C4-2B (cell line): ENCODE data around the gene GRIN1.
"Not testable (repeated sequence)": the region's sequence is repeated elsewhere in the genome, so short reads cannot be mapped to it uniquely, and the experiment has no call there.

Source experiments
- H3K27ac ChIP-seq: fragments of 450-650 bp; 2 replicates; pipeline ENCODE4 v1.5.1; 2017
- ZFX ChIP-seq: fragments of 450-650 bp; IDR thresholded peaks from 2 replicates; pipeline ENCODE4 v1.6.1; 2017
- TF ChIP-seq, protein P1 (sequence below): fragments of 450-650 bp; conservative IDR thresholded peaks from 2 replicates; pipeline ENCODE4 v1.5.1; 2017; ENCODE audit warnings: mild to moderate bottlenecking

Gene GRIN1

GRCh38 chr9:137117269-137117731, 21.7 kb upstream of the GRIN1 start:
- TF ChIP-seq, protein P1, sequence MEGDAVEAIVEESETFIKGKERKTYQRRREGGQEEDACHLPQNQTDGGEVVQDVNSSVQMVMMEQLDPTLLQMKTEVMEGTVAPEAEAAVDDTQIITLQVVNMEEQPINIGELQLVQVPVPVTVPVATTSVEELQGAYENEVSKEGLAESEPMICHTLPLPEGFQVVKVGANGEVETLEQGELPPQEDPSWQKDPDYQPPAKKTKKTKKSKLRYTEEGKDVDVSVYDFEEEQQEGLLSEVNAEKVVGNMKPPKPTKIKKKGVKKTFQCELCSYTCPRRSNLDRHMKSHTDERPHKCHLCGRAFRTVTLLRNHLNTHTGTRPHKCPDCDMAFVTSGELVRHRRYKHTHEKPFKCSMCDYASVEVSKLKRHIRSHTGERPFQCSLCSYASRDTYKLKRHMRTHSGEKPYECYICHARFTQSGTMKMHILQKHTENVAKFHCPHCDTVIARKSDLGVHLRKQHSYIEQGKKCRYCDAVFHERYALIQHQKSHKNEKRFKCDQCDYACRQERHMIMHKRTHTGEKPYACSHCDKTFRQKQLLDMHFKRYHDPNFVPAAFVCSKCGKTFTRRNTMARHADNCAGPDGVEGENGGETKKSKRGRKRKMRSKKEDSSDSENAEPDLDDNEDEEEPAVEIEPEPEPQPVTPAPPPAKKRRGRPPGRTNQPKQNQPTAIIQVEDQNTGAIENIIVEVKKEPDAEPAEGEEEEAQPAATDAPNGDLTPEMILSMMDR, result no peak
- no peak for TF ChIP-seq ZFX
- H3K27ac ChIP-seq, result no peak overlapping the region

DNA sequence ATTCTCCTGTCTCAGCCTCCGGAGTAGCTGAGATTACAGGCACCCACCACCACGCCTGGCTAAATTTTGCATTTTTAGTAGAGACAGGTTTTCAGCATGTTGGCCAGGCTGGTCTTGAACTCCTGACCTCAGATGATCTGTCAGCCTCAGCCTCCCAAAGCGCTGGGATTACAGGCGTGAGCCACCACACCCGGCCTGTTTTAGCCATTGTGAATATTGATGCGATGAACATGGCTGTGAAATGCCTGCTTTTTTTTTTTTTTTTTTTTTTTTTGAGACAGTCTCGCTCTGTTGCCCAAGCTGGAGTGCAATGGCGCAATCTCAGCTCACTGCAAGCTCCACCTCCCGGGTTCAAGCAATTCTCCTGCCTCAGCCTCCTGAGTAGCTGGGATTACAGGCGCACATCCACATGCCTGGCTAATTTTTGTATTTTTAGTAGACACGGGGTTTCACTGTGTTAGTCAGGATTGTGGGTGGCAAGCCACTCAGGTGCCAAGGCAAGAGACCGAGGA, 20.8 kb upstream of the GRIN1 start:
- H3K27ac ChIP-seq, result not testable (repeated sequence)

GRCh38 chr9:137121927-137122795, 16.8 kb upstream of the GRIN1 start:
- H3K27ac ChIP-seq, result not testable (repeated sequence)

DNA sequence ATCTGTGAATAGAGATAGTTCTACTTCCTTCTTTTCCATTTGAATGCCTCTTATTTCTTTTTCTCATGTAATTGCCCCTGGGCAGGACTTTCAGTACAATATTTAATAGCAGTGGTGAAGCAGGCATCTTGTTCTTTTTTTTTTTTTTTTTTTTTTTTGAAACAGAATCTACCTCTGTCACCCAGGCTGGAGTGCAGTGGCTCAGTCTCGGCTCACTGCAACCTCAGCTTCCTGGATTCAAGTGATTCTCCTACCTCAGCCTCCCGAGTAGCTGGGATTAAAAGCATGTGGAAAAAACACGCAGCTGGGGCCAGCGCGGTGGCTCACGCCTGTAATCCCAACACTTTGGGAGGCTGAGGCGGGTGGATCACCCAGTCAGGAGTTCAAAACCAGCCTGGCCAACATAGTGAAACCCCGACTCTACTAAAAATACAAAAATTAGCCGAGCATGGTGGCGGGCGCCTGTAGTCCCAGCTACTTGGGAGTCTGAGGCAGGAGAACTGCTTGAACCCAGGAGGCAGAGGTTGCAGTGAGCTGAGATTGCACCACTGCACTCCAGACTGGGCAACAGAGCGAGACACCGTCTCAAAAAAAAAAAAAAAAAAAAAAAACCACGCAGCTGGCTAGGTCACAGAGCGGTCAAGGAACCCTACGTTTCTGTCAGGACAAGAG, 16.0 kb upstream of the GRIN1 start:
- not testable (repeated sequence) for H3K27ac ChIP-seq

DNA sequence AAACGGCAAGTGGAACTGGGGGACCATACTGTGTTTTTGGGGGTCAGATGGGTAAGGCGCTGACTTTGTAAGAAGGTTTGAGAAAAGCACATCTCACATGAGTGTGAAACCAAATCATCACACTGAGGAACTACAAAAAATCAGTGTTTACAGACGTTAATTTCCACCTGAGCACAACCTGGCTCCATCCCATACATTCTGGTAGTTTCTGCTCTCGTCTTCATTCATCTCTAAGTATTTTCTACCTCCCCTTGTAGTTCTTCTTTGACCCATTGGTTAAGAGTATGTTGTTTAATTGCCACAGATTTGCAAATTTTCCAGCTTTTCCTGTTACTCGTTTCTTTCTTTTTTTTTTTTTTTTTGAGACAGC, 15.5 kb upstream of the GRIN1 start:
- no peak overlapping the region for H3K27ac ChIP-seq

DNA sequence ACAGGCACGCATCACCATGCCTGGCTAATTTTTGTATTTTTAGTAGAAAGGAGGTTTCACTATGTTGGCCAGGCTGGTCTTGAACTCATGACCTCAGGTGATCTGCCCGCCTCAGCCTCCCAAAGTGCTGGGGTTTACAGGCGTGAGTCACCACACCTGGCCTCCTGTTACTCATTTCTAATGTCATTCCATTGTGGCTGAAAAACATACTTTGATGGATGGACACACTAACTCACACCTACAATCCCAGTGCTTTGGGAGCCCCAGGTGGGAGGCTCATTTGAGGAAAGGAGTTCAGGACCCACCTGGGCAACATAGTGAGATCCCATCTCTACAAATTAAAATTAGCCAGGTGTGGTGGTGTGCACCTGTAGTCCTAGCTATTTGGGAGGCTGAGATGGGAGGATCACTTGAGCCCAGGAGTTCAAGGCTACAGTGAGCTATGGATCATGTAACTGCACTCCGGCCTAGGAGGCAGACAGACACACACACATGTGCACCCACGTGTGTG, 14.9 kb upstream of the GRIN1 start:
- H3K27ac ChIP-seq, result not testable (repeated sequence)

More for the DNA sequence above, 15.5 kb upstream of the GRIN1 start:
- TF ChIP-seq, protein P1, result no peak
- no peak for TF ChIP-seq ZFX

DNA sequence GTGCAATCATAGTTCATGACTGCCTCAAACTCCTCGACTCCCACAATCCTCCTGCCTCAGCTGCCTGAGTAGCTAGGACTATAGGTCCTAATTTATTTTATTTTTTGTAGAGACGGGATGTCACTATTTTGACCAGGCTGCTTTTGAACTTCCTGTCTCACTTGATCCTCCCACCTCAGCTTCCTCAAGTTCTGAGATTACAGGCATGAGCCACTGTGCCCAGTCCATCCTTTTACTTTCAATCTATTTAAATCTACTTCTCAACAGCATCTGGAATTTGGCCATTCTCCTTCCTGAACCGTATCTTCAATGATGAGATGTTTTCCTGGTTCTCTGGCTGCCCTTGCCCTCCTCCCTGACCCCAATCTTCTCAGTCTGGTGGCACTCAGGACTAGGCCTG, 12.2 kb upstream of the GRIN1 start:
- peak overlapping the region; percentile 92 for H3K27ac ChIP-seq
- TF ChIP-seq, protein P1, result no peak
- TF ChIP-seq ZFX, result no peak

GRCh38 chr9:137127301-137128157, 11.4 kb upstream of the GRIN1 start:
- TF ChIP-seq, protein P1, result no peak
- TF ChIP-seq ZFX, result no peak
- peak overlapping the region; percentile 92 for H3K27ac ChIP-seq

- TF ChIP-seq, protein P1, result no peak
- no peak for TF ChIP-seq ZFX
Observed at GRCh38 chr9:137128158-137128861, 10.6 kb upstream of the GRIN1 start.

More at GRCh38 chr9:137128158-137128861, 10.6 kb upstream of the GRIN1 start:
- H3K27ac ChIP-seq, result peak overlapping the region; percentile 92
